Liver (tissue), 9 donors: ENCODE data around the gene MOB1B. TPM values are rescaled to one million over a fixed set of nuclear protein-coding genes. Genes with fewer than 3 reads are reported as not detected.
"Not testable (repeated sequence)": the region's sequence is repeated elsewhere in the genome, so short reads cannot be mapped to it uniquely, and the experiment has no call there.

ENCODE experiments used
- DNase-seq: peaks from one replicate; pipeline ENCODE4 v3.0.0-alpha.2; 2017; ENCODE audit warnings: low spot score
- H3K27ac ChIP-seq, 2 donors: one replicate each; pipeline ENCODE4 v1.7.0; 2013; ENCODE audit warnings: inconsistent platforms in 2 of 2, low read length in 2 of 2, control low read depth in 1 of 2, low read depth in 1 of 2, mild to moderate bottlenecking in 1 of 2
- H3K27me3 ChIP-seq, 4 donors: one replicate each; pipeline versions ENCODE4 v1.6.1 to v1.7.0; 2013; ENCODE audit warnings: low read length in 3 of 4, inconsistent platforms in 1 of 4, mild to moderate bottlenecking in 1 of 4, moderate library complexity in 1 of 4; ENCODE audit not compliant: control insufficient read depth in 4 of 4, insufficient read depth in 4 of 4
- H3K36me3 ChIP-seq, 4 donors: one replicate each; pipeline versions ENCODE4 v1.6.1 to v1.7.0; 2013; ENCODE audit warnings: low read length in 3 of 4, mild to moderate bottlenecking in 3 of 4, low read depth in 1 of 4, moderate library complexity in 1 of 4; ENCODE audit not compliant: control insufficient read depth in 4 of 4, insufficient read depth in 3 of 4
- H3K4me1 ChIP-seq, 4 donors: one replicate each; pipeline versions ENCODE4 v1.6.1 to v1.7.0; 2013; ENCODE audit warnings: low read length in 3 of 4, mild to moderate bottlenecking in 3 of 4, moderate library complexity in 1 of 4; ENCODE audit not compliant: control insufficient read depth in 4 of 4, insufficient read depth in 4 of 4
- H3K4me3 ChIP-seq, 3 donors: one replicate each; pipeline versions ENCODE4 v1.6.1 to v1.7.0; 2013; ENCODE audit warnings: low read length in 3 of 3, control low read depth in 1 of 3, low read depth in 1 of 3, mild to moderate bottlenecking in 1 of 3
- H3K9ac ChIP-seq, 2 donors: one replicate each; pipeline ENCODE4 v1.7.0; 2013; ENCODE audit warnings: low read length in 2 of 2, mild to moderate bottlenecking in 2 of 2, moderate library complexity in 2 of 2, control low read depth in 1 of 2, low read depth in 1 of 2
- H3K9me3 ChIP-seq, 4 donors: one replicate each; pipeline versions ENCODE4 v1.6.1 to v1.7.0; 2013; ENCODE audit warnings: low read length in 3 of 4; ENCODE audit not compliant: control insufficient read depth in 4 of 4
- ATF3 ChIP-seq: IDR thresholded peaks from 2 replicates; pipeline ENCODE4 v1.6.1; 2016; ENCODE audit warnings: antibody characterized with exemption
- CTCF ChIP-seq: fragments of 150-350 bp; IDR thresholded peaks from 2 replicates; pipeline ENCODE4 v1.5.1; 2017; ENCODE audit warnings: improper control_type of control experiment, low read depth, low read length; ENCODE audit not compliant: missing input control
- EGR1 ChIP-seq, 2 donors: IDR thresholded peaks; 2 replicates each; pipeline ENCODE4 v1.6.1; 2016 to 2018; ENCODE audit warnings: antibody characterized with exemption in 2 of 2, low read depth in 2 of 2
- FOXA1 ChIP-seq: IDR thresholded peaks from 2 replicates; pipeline ENCODE4 v1.6.1; 2016; ENCODE audit warnings: antibody characterized with exemption
- GABPA ChIP-seq, 2 donors: IDR thresholded peaks in 1 of 2; conservative IDR thresholded peaks in 1 of 2; 2 replicates each; pipeline ENCODE4 v1.6.1; 2016; ENCODE audit warnings: antibody characterized with exemption in 2 of 2, mild to moderate bottlenecking in 1 of 2, moderate library complexity in 1 of 2
- HNF4A ChIP-seq, 2 donors: conservative IDR thresholded peaks; 2 replicates each; pipeline ENCODE4 v1.6.1; 2016; ENCODE audit warnings: antibody characterized with exemption in 2 of 2, mild to moderate bottlenecking in 2 of 2
- HNF4G ChIP-seq: IDR thresholded peaks from 2 replicates; pipeline ENCODE4 v1.6.1; 2016; ENCODE audit warnings: antibody characterized with exemption
- JUND ChIP-seq, 2 donors: IDR thresholded peaks; 2 replicates each; pipeline ENCODE4 v1.6.1; 2016; ENCODE audit warnings: antibody characterized with exemption in 2 of 2
- MAX ChIP-seq: IDR thresholded peaks from 2 replicates; pipeline ENCODE4 v1.6.1; 2016; ENCODE audit warnings: antibody characterized with exemption
- NR2F2 ChIP-seq: IDR thresholded peaks from 2 replicates; pipeline ENCODE4 v1.6.1; 2016; ENCODE audit warnings: antibody characterized with exemption
- RAD21 ChIP-seq, 2 donors: IDR thresholded peaks; 2 replicates each; pipeline ENCODE4 v1.6.1; 2016; ENCODE audit warnings: antibody characterized with exemption in 2 of 2, mild to moderate bottlenecking in 2 of 2
- REST ChIP-seq: IDR thresholded peaks from 2 replicates; pipeline ENCODE4 v1.6.1; 2016; ENCODE audit warnings: antibody characterized with exemption, mild to moderate bottlenecking
- RXRA ChIP-seq, 2 donors: IDR thresholded peaks; 2 replicates each; pipeline ENCODE4 v1.6.1; 2017 to 2018; ENCODE audit warnings: antibody characterized with exemption in 2 of 2, mild to moderate bottlenecking in 1 of 2
- SP1 ChIP-seq: IDR thresholded peaks from 2 replicates; pipeline ENCODE4 v1.6.1; 2018; ENCODE audit warnings: antibody characterized with exemption, mild to moderate bottlenecking
- YY1 ChIP-seq: IDR thresholded peaks from 2 replicates; pipeline ENCODE4 v1.6.1; 2016; ENCODE audit warnings: antibody characterized with exemption, mild to moderate bottlenecking
- ZBTB33 ChIP-seq: IDR thresholded peaks from 2 replicates; pipeline ENCODE4 v1.6.1; 2016; ENCODE audit warnings: antibody characterized with exemption
- WGBS: extraction: QIAGEN DNeasy Blood & Tissue Kit; methylation state at CpG from one replicate; pipeline ENCODE4 v1.1.7; 2013; 5-methylcytosine and 5-hydroxymethylcytosine counted together
- polyA plus RNA-seq, 2 donors: library from polyadenylated mRNA; stranded (reverse) in 1 of 2; unstranded in 1 of 2; fragments of 200-250 nt in 1 of 2; fragments of >200 nt in 1 of 2; fragmentation: Nextera tagmentation in 1 of 2; extraction: Ambion mirVana in 1 of 2; gene quantifications; one replicate each; pipeline versions ENCODE4 v1.2.1 to v1.2.3, GENCODE V29; 2013 to 2015
- total RNA-seq, 2 donors: library from RNA; depleted of rRNA; stranded (reverse); fragments of >200 nt; gene quantifications; one replicate each; pipeline ENCODE4 v1.2.3, GENCODE V29; 2014
- donor health status: healthy.
- donor health status: healthy.
- donor health status: healthy.
- donor health status: healthy.
- donor health status: healthy.

The MOB1B gene
- total and polyA plus RNA-seq, 4 donors, result 2.1 to 69.0 (median 3.7) TPM

- DNase-seq, result no peak
- no peaks in the 10 kb centered on the region for H3K36me3 ChIP-seq
- no peak overlapping the region for H3K9ac ChIP-seq
- H3K27me3 ChIP-seq, result no peaks in the 10 kb centered on the region
- WGBS, result 52% methylated on average over 5 of the region's 5 CpGs
- no peak overlapping the region for H3K27ac ChIP-seq
- TF ChIP-seq NR2F2, result no peak
- TF ChIP-seq SP1, result no peak
- no peak for TF ChIP-seq HNF4A (conservative IDR thresholded peaks at IDR 0.05)
- no peak for TF ChIP-seq EGR1 (IDR thresholded peaks at IDR 0.05; ENCODE audit: low read depth in 2 of 2)
- no peak for TF ChIP-seq YY1
- no peak for TF ChIP-seq RXRA (IDR thresholded peaks at IDR 0.05)
- TF ChIP-seq MAX, result no peak
- TF ChIP-seq ATF3, result no peak
- TF ChIP-seq HNF4G, result no peak
- TF ChIP-seq CTCF, result no peak
- TF ChIP-seq JUND (IDR thresholded peaks at IDR 0.05), result no peak
- H3K4me3 ChIP-seq, result no peak overlapping the region
- H3K9me3 ChIP-seq, result no peaks in the 10 kb centered on the region
- no peaks in the 10 kb centered on the region for H3K4me1 ChIP-seq
Measured at GRCh38 chr4:70895811-70896491, 6.2 kb upstream of the MOB1B start.

GRCh38 chr4:70898581-70898980, 3.6 kb upstream of the MOB1B start:
- not testable (repeated sequence) for DNase-seq, H3K9ac ChIP-seq, H3K36me3 ChIP-seq, H3K9me3 ChIP-seq, H3K4me3 ChIP-seq, H3K27ac ChIP-seq, H3K27me3 ChIP-seq
- peaks cover 0 to 15% (median 8%) of the 10 kb centered on the region in 4 donors for H3K4me1 ChIP-seq
- 93% methylated on average over 6 of the region's 6 CpGs for WGBS

- peak overlapping the region; percentile 69 to 74 for H3K27ac ChIP-seq
- no peak for DNase-seq
- H3K4me3 ChIP-seq, result peak overlapping the region; percentile 81 to 95 (median 85)
- peak overlapping the region; percentile 45 to 63 for H3K9ac ChIP-seq
- peaks cover 0 to 3% (median 0%) of the 10 kb centered on the region in 4 donors for H3K36me3 ChIP-seq
- H3K4me1 ChIP-seq, result peaks cover 0 to 16% (median 8%) of the 10 kb centered on the region in 4 donors
- 32% methylated on average over 8 of the region's 8 CpGs for WGBS
- H3K27me3 ChIP-seq, result no peaks in the 10 kb centered on the region
- no peaks in the 10 kb centered on the region for H3K9me3 ChIP-seq
- TF ChIP-seq ZBTB33, result no peak
- TF ChIP-seq CTCF, result no peak
- TF ChIP-seq REST, result no peak
- TF ChIP-seq FOXA1, result no peak
- no peak for TF ChIP-seq EGR1 (IDR thresholded peaks at IDR 0.05; ENCODE audit: low read depth in 2 of 2)
- TF ChIP-seq HNF4G, result no peak
- TF ChIP-seq YY1, result no peak
- TF ChIP-seq RAD21 (IDR thresholded peaks at IDR 0.05), result no peak
- no peak for TF ChIP-seq HNF4A (conservative IDR thresholded peaks at IDR 0.05)
- TF ChIP-seq NR2F2, result no peak
- TF ChIP-seq GABPA (IDR thresholded peaks at IDR 0.05 in 1 of 2, conservative IDR thresholded peaks at IDR 0.05 in 1 of 2), result no peak
- TF ChIP-seq SP1, result no peak
- TF ChIP-seq ATF3, result no peak
Measured at GRCh38 chr4:70901607-70901983, 574 bp upstream of the MOB1B start.
